CD4-positive, alpha-beta T cell treated with Interleukin-1 beta for 1 hour (primary cell): ENCODE data around the gene GPR31.
"Not testable (repeated sequence)": the region's sequence is repeated elsewhere in the genome, so short reads cannot be mapped to it uniquely, and the experiment has no call there.

Source experiments
- DNase-seq, 2 donors: peaks; one replicate each; pipeline ENCODE4 v3.0.0-alpha.2; 2020 to 2022

The GPR31 gene

GRCh38 chr6:167157863-167158262 lies at the start of gene GPR31:
TSS of gene GPR31 (minus strand) at chr6:167157980. CDS start at chr6:167157831, 149 bp downstream.
- DNase-seq: no peak

- no peak for DNase-seq
These were observed 49.7 kb upstream of the GPR31 start for GRCh38 chr6:167207527-167207926.

- not testable (repeated sequence) for DNase-seq
These were observed 47.5 kb upstream of the GPR31 start for GRCh38 chr6:167205316-167205715.

GRCh38 chr6:167204059-167204348 lies 46.2 kb upstream of the GPR31 start:
- DNase-seq: not testable (repeated sequence)

- DNase-seq: not testable (repeated sequence)
These were observed 45.7 kb upstream of the GPR31 start for GRCh38 chr6:167203261-167204058.

- DNase-seq: not testable (repeated sequence)
These were observed 44.8 kb upstream of the GPR31 start for GRCh38 chr6:167202613-167203012.

- DNase-seq: no peak
These were observed 43.0 kb upstream of the GPR31 start for GRCh38 chr6:167200806-167201205.

GRCh38 chr6:167195941-167196610 lies 38.3 kb upstream of the GPR31 start:
- not testable (repeated sequence) for DNase-seq

GRCh38 chr6:167193515-167194125 lies 35.8 kb upstream of the GPR31 start:
- DNase-seq: not testable (repeated sequence)

- DNase-seq: not testable (repeated sequence)
These were observed 33.3 kb upstream of the GPR31 start for GRCh38 chr6:167191043-167191583.

GRCh38 chr6:167187275-167187674 lies 29.5 kb upstream of the GPR31 start:
- DNase-seq: not testable (repeated sequence)

- DNase-seq: not testable (repeated sequence)
These were observed 27.3 kb upstream of the GPR31 start for GRCh38 chr6:167185101-167185500.

- not testable (repeated sequence) for DNase-seq
These were observed 25.1 kb upstream of the GPR31 start for GRCh38 chr6:167182913-167183314.

- not testable (repeated sequence) for DNase-seq
These were observed 23.6 kb upstream of the GPR31 start for GRCh38 chr6:167181351-167181750.

GRCh38 chr6:167180086-167180485 lies 22.3 kb upstream of the GPR31 start:
- not testable (repeated sequence) for DNase-seq

GRCh38 chr6:167178896-167179655 lies 21.3 kb upstream of the GPR31 start:
- DNase-seq: not testable (repeated sequence)

GRCh38 chr6:167177271-167177670 lies 19.5 kb upstream of the GPR31 start:
- not testable (repeated sequence) for DNase-seq

GRCh38 chr6:167172011-167172410 lies 14.2 kb upstream of the GPR31 start:
- DNase-seq: not testable (repeated sequence)

GRCh38 chr6:167171300-167171699 lies 13.5 kb upstream of the GPR31 start:
- not testable (repeated sequence) for DNase-seq

- DNase-seq: not testable (repeated sequence)
These were observed 12.1 kb upstream of the GPR31 start for GRCh38 chr6:167169867-167170266.

- DNase-seq: not testable (repeated sequence)
These were observed 10.5 kb upstream of the GPR31 start for GRCh38 chr6:167168296-167168695.

- not testable (repeated sequence) for DNase-seq
These were observed 9.9 kb upstream of the GPR31 start for GRCh38 chr6:167167699-167168098.
